ENCODE measurements around the gene ABCA7. TPM values are rescaled to one million over a fixed set of nuclear protein-coding genes. Genes with fewer than 3 reads are reported as not detected.

The ABCA7 gene
- total RNA-seq, 2 donors from 2014 or later, result 21.8 to 31.2 TPM

DNA sequence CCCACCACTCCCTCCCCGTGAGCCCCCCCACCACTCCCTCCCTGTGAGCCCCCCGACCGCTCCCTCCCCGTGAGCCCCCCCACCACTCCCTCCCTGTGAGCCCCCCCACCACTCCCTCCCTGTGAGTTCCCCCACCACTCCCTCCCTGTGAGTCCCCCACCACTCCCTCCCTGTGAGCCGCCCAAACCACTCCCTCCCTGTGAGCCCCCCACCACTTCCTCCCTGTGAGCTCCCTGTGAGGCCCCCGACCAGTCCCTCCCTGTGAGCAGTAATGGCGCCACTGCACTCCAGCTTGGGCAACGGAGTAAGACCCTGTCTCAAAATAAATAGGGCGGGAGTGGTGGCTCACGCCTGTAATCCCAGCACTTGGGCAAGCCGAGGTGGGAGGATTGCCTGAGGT, 9.9 kb downstream of the ABCA7 start:
- H3K36me3 Mint-ChIP-seq (ENCODE audit: low read depth), result peaks cover 6% of the 10 kb centered on the region
- no peaks in the 10 kb centered on the region for H3K27me3 Mint-ChIP-seq
- no peak for ATAC-seq (replicated peaks)
- H3K4me3 Mint-ChIP-seq, result no peak overlapping the region
- H3K4me1 Mint-ChIP-seq, result peaks cover 4% of the 10 kb centered on the region
- H3K27ac Mint-ChIP-seq, result no peak overlapping the region
- H3K9me3 Mint-ChIP-seq, result no peaks in the 10 kb centered on the region

- Mint-ChIP-seq H3K4me1 (peaks cover 4% of the 10 kb centered on the region), H3K4me3 (no peak overlapping the region), H3K9me3 (no peaks in the 10 kb centered on the region), H3K27me3 (no peaks in the 10 kb centered on the region), H3K27ac (peak overlapping the region; percentile 78), H3K36me3 (ENCODE audit: low read depth) (peaks cover under 1% of the 10 kb centered on the region)
- no peak for ATAC-seq (replicated peaks)
These were observed 11.3 kb downstream of the ABCA7 start for GRCh38 chr19:1050989-1051788.

DNA sequence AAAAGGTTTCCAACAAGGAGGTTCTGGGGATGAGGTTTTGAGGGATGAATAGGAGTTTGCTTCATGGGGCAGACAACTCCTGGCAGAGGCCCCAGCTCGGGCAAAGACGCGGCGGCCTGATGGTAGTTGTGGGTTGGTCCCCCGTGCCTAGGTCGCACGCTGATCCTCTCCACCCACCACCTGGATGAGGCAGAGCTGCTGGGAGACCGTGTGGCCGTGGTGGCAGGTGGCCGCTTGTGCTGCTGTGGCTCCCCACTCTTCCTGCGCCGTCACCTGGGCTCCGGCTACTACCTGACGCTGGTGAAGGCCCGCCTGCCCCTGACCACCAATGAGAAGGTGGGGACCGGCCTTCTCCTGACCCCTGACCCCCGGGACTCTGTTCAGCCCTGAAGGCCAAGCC, 11.9 kb downstream of the ABCA7 start:
- Mint-ChIP-seq H3K4me3 (no peak overlapping the region), H3K4me1 (peaks cover 8% of the 10 kb centered on the region), H3K27ac (peak overlapping the region; percentile 78), H3K9me3 (no peaks in the 10 kb centered on the region), H3K27me3 (no peaks in the 10 kb centered on the region), H3K36me3 (ENCODE audit: low read depth) (peaks cover 6% of the 10 kb centered on the region)
- ATAC-seq (replicated peaks), result no peak

DNA sequence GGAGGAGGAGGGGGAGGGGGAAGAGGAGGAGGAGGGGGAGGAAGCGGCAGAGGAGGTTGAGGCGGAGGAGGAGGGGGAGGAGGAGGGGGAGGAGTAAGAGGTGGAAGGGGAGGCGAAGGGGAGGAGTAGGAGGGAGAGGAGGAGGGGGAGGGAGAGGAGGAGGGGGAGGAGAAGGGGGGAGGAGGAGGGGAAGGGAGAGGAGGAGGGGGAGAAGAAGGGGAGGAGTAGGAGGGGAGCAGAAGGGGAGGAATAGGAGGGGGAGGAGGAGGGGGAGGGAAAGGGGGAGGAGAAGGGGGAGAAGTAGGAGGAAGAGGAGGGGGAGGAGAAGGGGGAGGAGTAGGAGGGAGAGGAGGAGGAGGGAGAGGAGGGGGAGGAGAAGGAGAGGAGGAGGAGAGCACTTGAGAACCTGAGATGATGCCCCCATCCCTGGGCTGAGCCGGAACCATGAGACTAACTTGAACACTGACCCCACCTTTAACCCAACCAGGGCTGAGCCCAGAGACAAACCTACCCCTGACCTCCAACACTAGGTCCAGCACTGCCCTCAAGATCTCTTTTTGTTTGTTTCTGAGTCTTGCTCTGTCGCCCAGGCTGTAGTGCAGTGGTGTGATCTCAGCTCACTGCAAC, 12.6 kb downstream of the ABCA7 start:
- H3K36me3 Mint-ChIP-seq (ENCODE audit: low read depth), result peaks cover 12% of the 10 kb centered on the region
- H3K4me1 Mint-ChIP-seq, result peaks cover 12% of the 10 kb centered on the region
- H3K27me3 Mint-ChIP-seq, result no peaks in the 10 kb centered on the region
- H3K9me3 Mint-ChIP-seq, result no peaks in the 10 kb centered on the region
- no peak for ATAC-seq (replicated peaks)
- H3K27ac Mint-ChIP-seq, result peak overlapping the region; percentile 62
- no peak overlapping the region for H3K4me3 Mint-ChIP-seq

DNA sequence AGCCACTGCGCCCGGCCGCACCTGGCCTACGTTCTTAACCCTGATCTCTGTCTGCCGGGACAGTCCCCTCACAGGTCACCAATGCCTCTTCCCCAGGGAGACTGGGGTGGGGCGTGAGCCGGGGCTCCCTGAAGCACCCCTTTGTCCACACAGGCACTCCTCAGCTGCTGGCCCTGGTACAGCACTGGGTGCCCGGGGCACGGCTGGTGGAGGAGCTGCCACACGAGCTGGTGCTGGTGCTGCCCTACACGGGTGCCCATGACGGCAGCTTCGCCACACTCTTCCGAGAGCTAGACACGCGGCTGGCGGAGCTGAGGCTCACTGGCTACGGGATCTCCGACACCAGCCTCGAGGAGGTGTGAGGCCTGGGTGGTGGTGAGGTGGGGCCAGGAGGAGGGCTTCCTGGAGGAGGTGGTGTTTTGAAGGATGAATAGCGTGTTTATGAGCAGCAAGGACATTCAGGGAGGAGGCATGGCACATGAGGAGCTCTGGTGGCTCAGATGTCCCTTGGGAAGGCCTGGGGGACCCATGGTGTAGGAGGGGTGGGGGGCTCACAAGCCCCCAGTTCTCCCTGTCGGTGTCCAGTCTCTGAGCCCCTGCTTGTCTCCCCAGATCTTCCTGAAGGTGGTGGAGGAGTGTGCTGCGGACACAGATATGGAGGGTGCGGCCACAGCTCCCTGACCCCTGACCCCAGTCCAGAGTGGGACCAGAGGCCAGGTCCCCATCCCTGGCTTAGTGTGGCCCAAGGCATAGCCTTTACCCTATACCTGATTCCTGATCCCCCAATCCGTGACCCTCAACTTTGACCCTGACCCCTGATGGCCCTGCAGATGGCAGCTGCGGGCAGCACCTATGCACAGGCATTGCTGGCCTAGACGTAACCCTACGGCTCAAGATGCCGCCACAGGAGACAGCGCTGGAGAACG, 13.5 kb downstream of the ABCA7 start:
- Mint-ChIP-seq H3K27me3 (no peaks in the 10 kb centered on the region), H3K27ac (peak overlapping the region; percentile 62), H3K4me3 (no peak overlapping the region), H3K4me1 (peaks cover 19% of the 10 kb centered on the region), H3K9me3 (no peaks in the 10 kb centered on the region), H3K36me3 (ENCODE audit: low read depth) (peaks cover 14% of the 10 kb centered on the region)
- no peak for ATAC-seq (replicated peaks)

GRCh38 chr19:1054102-1055027, 14.5 kb downstream of the ABCA7 start:
- no peak for ATAC-seq (replicated peaks)
- Mint-ChIP-seq H3K4me1 (peaks cover 19% of the 10 kb centered on the region), H3K27ac (no peak overlapping the region), H3K27me3 (no peaks in the 10 kb centered on the region), H3K9me3 (no peaks in the 10 kb centered on the region), H3K36me3 (ENCODE audit: low read depth) (peaks cover 14% of the 10 kb centered on the region), H3K4me3 (no peak overlapping the region)

DNA sequence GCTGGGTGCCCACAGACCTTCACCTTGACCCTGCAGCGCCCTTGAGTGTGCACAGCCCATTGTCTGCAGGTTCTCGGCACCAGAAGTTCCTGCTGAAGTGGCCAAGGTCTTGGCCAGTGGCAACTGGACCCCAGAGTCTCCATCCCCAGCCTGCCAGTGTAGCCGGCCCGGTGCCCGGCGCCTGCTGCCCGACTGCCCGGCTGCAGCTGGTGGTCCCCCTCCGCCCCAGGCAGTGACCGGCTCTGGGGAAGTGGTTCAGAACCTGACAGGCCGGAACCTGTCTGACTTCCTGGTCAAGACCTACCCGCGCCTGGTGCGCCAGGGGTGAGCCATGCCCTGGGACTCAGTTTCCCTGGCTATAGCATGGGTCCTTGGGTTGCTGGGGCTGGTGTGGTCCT, 15.1 kb downstream of the ABCA7 start:
- Mint-ChIP-seq H3K36me3 (ENCODE audit: low read depth) (peaks cover 14% of the 10 kb centered on the region), H3K9me3 (no peaks in the 10 kb centered on the region), H3K4me1 (peaks cover 19% of the 10 kb centered on the region), H3K27me3 (no peaks in the 10 kb centered on the region), H3K4me3 (no peak overlapping the region), H3K27ac (no peak overlapping the region)
- no peak for ATAC-seq (replicated peaks)

- peak overlapping the region; percentile 85 for H3K27ac Mint-ChIP-seq
- no peak overlapping the region for H3K4me3 Mint-ChIP-seq
- peaks cover 19% of the 10 kb centered on the region for H3K4me1 Mint-ChIP-seq
- ATAC-seq (replicated peaks), result no peak
- H3K36me3 Mint-ChIP-seq (ENCODE audit: low read depth), result peaks cover 14% of the 10 kb centered on the region
- no peaks in the 10 kb centered on the region for H3K27me3 Mint-ChIP-seq
- H3K9me3 Mint-ChIP-seq, result no peaks in the 10 kb centered on the region
These were observed 16.1 kb downstream of the ABCA7 start for GRCh38 chr19:1055886-1056620.

DNA sequence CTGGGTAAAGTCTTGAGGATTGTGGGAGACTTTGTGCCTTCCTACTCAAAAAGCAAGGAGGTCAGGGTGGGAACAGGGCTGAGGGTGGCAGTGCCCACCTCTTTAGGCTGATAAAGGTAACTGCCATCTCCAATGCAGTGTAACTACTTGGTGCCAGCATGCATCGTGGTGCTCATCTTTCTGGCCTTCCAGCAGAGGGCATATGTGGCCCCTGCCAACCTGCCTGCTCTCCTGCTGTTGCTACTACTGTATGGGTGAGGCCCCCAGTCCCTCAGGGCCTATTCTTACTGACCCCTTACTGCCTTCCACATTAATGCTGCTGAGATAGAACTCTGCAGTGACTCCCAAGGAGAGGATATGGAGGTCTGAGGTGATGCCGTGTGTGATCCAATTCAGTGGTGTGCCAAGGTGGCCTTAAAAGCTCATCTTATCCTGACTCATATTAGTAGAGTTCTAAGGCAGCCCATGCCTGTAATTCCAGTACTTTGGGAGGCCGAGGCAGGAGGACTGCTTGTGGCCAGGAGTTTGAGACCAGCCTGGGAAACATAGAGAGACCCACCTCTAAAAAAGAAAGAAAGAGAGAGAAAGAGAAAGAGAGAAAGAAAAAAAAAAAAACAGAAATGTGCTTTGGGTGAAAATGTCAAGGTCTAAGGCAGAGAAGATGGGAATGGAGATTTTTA, 17.4 kb downstream of the ABCA7 start:
- Mint-ChIP-seq H3K27me3 (no peaks in the 10 kb centered on the region), H3K27ac (peak overlapping the region; percentile 85), H3K4me1 (peaks cover 15% of the 10 kb centered on the region), H3K4me3 (peak overlapping the region; percentile 46), H3K9me3 (no peaks in the 10 kb centered on the region), H3K36me3 (ENCODE audit: low read depth) (peaks cover 14% of the 10 kb centered on the region)
- peak; percentile 87 for ATAC-seq (replicated peaks)

DNA sequence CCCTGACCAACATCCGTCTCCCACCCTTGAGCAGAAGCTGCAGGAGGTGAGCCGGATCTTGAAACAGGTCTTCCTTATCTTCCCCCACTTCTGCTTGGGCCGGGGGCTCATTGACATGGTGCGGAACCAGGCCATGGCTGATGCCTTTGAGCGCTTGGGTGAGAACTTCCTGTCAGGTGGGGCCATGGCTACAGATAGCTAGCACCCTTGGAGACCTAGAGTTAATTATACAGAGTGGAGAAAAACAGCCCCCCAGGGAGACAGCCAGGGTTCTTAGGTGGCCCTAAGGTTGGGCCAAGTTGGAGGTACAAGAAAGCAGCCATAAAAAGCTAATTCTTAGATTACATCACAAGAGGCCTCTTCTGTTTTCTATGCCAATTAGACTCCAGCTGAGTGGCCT, 18.2 kb downstream of the ABCA7 start:
- Mint-ChIP-seq H3K4me1 (peaks cover 15% of the 10 kb centered on the region), H3K36me3 (ENCODE audit: low read depth) (peaks cover 14% of the 10 kb centered on the region), H3K27ac (peak overlapping the region; percentile 85), H3K4me3 (peak overlapping the region; percentile 46), H3K9me3 (no peaks in the 10 kb centered on the region), H3K27me3 (no peaks in the 10 kb centered on the region)
- ATAC-seq (replicated peaks), result no peak

DNA sequence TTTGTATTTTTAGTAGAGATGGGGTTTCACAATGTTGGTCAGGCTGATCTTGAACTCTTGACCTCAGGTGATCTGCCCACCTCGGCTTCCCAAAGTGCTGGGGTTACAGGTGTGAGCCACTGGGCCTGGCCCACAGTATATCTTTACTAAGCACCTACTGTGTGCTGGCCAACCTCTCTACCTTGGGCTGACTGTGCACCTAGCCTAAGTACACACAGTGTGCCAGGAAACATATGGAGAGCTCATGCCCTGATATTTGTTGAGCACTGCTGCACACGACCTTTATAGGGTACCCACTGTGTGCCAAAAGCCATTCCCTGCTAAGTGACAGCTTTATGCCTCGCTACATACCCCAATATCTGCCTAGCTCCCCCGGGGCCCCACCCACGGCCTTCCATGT, 20.8 kb downstream of the ABCA7 start:
- H3K36me3 Mint-ChIP-seq (ENCODE audit: low read depth), result peaks cover 14% of the 10 kb centered on the region
- H3K4me3 Mint-ChIP-seq, result no peak overlapping the region
- no peak overlapping the region for H3K27ac Mint-ChIP-seq
- H3K27me3 Mint-ChIP-seq, result no peaks in the 10 kb centered on the region
- H3K4me1 Mint-ChIP-seq, result peaks cover 15% of the 10 kb centered on the region
- no peaks in the 10 kb centered on the region for H3K9me3 Mint-ChIP-seq
- ATAC-seq (replicated peaks), result no peak

DNA sequence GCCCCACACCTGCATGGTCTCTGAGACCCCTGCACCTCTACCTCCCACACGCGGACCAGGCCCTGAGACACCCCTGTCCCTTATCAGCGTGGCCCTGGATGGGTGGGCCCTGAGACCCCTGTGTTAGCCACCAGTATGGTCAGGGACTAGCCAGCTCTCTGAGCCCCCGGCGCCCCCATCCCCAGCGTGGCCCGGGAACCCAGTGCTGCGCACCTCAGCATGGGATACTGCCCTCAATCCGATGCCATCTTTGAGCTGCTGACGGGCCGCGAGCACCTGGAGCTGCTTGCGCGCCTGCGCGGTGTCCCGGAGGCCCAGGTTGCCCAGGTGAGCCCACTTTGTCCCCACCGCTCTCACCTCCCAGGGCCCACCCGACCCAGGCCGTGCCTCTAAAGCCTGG, 22.1 kb downstream of the ABCA7 start:
- H3K27ac Mint-ChIP-seq, result no peak overlapping the region
- peaks cover 10% of the 10 kb centered on the region for H3K4me1 Mint-ChIP-seq
- ATAC-seq (replicated peaks), result no peak
- H3K9me3 Mint-ChIP-seq, result no peaks in the 10 kb centered on the region
- no peaks in the 10 kb centered on the region for H3K27me3 Mint-ChIP-seq
- peaks cover 6% of the 10 kb centered on the region for H3K36me3 Mint-ChIP-seq (ENCODE audit: low read depth)
- H3K4me3 Mint-ChIP-seq, result no peak overlapping the region
